ENCODE results near the gene VAPA.

VAPA gene

GRCh38 chr18:9944805-9945204 is 31.0 kb downstream of the VAPA start:
- DNase-seq = no peak

GRCh38 chr18:9946831-9947230 is 33.0 kb downstream of the VAPA start:
- DNase-seq = no peak

GRCh38 chr18:9947248-9947647 is 33.4 kb downstream of the VAPA start:
- DNase-seq = no peak

- no peak for DNase-seq
Observed at GRCh38 chr18:9949315-9949714, 35.5 kb downstream of the VAPA start.

GRCh38 chr18:9949861-9950260 is 36.0 kb downstream of the VAPA start:
- DNase-seq = no peak

GRCh38 chr18:9950289-9951016 is 36.6 kb downstream of the VAPA start:
- DNase-seq = no peak

GRCh38 chr18:9951022-9951859 is 37.4 kb downstream of the VAPA start:
- DNase-seq = no peak

- DNase-seq = no peak
Observed at GRCh38 chr18:9952633-9953416, 39.0 kb downstream of the VAPA start.

- DNase-seq = no peak
Observed at GRCh38 chr18:9958861-9959399, 45.1 kb downstream of the VAPA start.

GRCh38 chr18:9959564-9959963 is 45.7 kb downstream of the VAPA start:
- DNase-seq = no peak

GRCh38 chr18:9960258-9960904 is 46.6 kb downstream of the VAPA start:
- DNase-seq = no peak

- DNase-seq = no peak
Observed at GRCh38 chr18:9961041-9961440, 47.2 kb downstream of the VAPA start.

- DNase-seq = no peak
Observed at GRCh38 chr18:9965711-9966624, 52.2 kb downstream of the VAPA start.

- DNase-seq = no peak
Observed at GRCh38 chr18:9968081-9968848, 54.4 kb downstream of the VAPA start.

GRCh38 chr18:9969247-9969646 is 55.4 kb downstream of the VAPA start:
- no peak for DNase-seq

- no peak for DNase-seq
Observed at GRCh38 chr18:9971313-9971920, 57.6 kb downstream of the VAPA start.

- DNase-seq = no peak
Observed at GRCh38 chr18:9973470-9973869, 59.7 kb downstream of the VAPA start.

GRCh38 chr18:9974279-9974915 is 60.6 kb downstream of the VAPA start:
- no peak for DNase-seq

GRCh38 chr18:9975658-9976057 is 61.8 kb downstream of the VAPA start:
- DNase-seq = no peak

- DNase-seq = no peak
Observed at GRCh38 chr18:9982711-9983110, 68.9 kb downstream of the VAPA start.

Measured in T1000 (cell line).